ENCODE data around the gene PPFIA1.

DNA sequence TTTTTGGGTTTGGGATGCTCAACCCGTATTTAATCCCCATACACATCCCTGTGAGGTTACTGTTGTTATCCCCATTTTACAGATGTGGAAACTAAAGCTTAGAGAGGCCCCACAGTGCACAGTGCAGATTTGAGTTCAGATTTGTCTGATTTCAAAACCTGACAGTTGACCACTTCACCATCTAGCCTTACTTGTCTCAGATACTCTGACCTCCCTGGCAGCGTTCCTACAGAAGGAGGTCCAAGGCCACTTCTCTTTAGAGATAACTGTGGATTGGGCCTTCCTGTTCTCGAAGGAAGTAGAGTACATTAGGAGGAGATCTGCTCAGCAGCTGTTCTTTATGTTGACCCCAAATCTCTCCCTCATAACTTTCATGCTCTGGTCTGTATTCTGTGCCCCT lies 81.2 kb downstream of the PPFIA1 start:
- TF ChIP-seq POLR2A (IDR thresholded peaks at IDR 0.05; ENCODE audit: low read length) (no peak), GATA1 (IDR thresholded peaks at IDR 0.05; ENCODE audit: low read depth, low read length) (no peak)
